Adipocyte (in vitro differentiated cells): Measurements from ENCODE around the gene DRD4.

Source experiments
- DNase-seq: peaks from one replicate; pipeline ENCODE4 v3.0.0-alpha.2; 2015; ENCODE audit warnings: low read depth
- H3K27me3 ChIP-seq: replicated peaks from 2 replicates; pipeline ENCODE4 v1.7.0; 2013; ENCODE audit warnings: mild to moderate bottlenecking, low read length, moderate library complexity; ENCODE audit not compliant: control insufficient read depth, insufficient read depth
- H3K36me3 ChIP-seq: 2 replicates; pipeline ENCODE4 v1.7.0; 2013; ENCODE audit warnings: low read length, mild to moderate bottlenecking, moderate library complexity; ENCODE audit not compliant: control insufficient read depth, insufficient read depth, severe bottlenecking
- H3K4me1 ChIP-seq: 2 replicates; pipeline ENCODE4 v1.7.0; 2013; ENCODE audit warnings: mild to moderate bottlenecking, low read length, moderate library complexity; ENCODE audit not compliant: control insufficient read depth, insufficient read depth
- H3K4me3 ChIP-seq: 2 replicates; pipeline ENCODE4 v1.7.0; 2013; ENCODE audit warnings: mild to moderate bottlenecking, low read length, moderate library complexity
- H3K9ac ChIP-seq: 2 replicates; pipeline ENCODE4 v1.7.0; 2013; ENCODE audit warnings: mild to moderate bottlenecking, low read length, moderate library complexity
- H3K9me3 ChIP-seq: 2 replicates; pipeline ENCODE4 v1.7.0; 2013; ENCODE audit warnings: mild to moderate bottlenecking, low read length, moderate library complexity; ENCODE audit not compliant: control insufficient read depth

DRD4 gene

DNA sequence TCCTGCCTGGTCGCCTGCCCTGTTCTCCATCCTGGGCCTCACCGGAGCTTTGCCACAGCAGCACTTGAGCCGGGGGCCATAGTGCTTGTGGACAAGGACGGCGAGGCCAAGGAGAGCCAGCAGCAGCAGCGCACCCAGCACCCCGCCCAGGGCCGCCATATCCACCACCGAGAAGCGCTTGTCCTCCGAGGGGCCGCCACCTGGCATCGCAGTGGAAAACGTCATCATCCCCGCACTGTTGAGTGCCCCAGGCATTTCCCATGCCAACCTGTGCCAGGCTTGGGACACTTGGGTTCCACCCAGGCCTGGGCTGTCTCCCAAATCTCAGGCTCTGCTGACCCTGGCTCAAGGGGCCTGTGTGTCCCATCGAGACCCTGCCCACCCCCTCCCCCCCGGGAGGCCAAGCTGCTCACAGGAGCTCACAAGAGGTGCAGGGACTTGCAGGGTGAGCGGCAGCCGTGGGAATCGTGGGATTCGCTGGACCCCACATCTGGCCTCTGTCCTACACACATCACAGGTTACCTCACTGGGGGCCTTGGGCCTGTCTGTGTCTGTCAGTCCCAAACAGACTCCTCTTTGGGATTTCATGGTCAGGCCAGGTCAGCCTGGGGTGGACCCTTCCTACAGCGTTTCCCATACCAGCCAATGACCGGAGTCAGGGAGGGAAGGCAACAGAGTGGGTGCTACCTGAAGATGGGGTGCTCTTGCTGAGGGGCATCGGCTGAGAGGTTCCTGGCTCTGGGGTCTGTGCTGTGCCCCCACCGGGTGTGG, 19.0 kb upstream of the DRD4 start:
- Histone ChIP-seq H3K4me1 (peaks cover 11% of the 10 kb centered on the region), H3K4me3 (no peak overlapping the region), H3K27me3 (no peaks in the 10 kb centered on the region), H3K36me3 (peaks cover 7% of the 10 kb centered on the region), H3K9me3 (no peaks in the 10 kb centered on the region), H3K9ac (no peak overlapping the region)
- no peak for DNase-seq

DNA sequence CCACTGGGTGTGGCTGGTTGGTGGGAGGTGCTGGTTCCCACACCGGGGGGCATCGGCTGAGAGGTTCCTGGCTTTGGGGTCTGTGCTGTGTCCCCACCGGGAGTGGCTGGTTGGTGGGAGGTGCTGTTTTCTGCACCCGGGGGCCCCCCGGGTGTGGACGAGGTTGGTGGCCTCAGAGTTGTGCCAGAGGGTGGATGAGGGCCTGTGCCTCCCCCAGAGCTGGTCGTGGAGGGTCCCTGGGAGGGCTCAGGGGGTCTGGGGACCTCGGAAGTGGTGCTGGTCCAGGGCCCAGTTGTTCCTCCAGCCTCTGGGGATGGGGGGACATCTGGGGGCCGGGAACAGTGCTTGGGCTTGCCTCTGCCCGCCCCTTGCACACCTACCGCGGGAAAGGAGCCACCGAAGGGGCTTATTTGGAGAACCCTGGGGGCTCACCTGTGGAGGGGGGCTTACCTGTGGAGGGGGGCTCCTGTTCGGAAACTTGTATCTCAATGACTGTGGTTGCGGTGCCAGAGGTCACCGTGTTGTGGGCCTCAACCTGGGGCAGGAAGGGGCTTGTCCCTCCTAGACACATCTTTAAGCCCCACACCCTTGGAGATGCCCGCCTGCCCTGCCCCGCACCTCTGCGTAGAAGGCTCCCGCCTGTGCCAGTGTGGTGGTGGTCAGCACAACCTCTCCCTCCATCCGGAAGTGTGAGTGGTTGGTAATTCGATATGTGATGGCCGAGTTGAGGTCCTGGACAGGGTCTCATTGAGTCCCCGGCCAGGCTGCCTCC, 18.0 kb upstream of the DRD4 start:
- no peaks in the 10 kb centered on the region for H3K9me3 ChIP-seq
- no peak overlapping the region for H3K4me3 ChIP-seq
- peaks cover 11% of the 10 kb centered on the region for H3K4me1 ChIP-seq
- no peak overlapping the region for H3K9ac ChIP-seq
- H3K27me3 ChIP-seq, result no peaks in the 10 kb centered on the region
- no peak for DNase-seq
- H3K36me3 ChIP-seq, result peaks cover 5% of the 10 kb centered on the region

DNA sequence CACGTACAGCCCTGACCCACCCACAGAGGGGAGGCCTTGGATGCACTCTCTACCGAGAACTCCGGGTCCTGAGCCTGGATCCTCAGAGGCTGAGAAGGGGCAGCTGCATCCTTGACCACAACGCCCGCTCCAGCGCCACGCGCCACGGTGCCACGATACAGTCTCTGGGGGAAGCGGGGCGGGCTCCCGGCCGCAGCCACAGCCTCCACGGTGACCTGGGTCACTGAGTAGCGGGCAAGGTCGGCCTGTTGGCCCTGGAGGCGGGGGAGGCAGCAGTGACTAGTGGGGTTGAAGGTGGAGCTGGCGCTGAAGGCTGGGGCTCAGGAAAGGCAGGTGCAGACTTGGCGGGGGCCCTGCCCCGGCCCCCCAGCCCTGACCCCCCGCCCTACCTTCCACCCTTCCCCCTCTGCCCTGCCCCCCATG, 17.4 kb upstream of the DRD4 start:
- no peaks in the 10 kb centered on the region for H3K9me3 ChIP-seq
- H3K9ac ChIP-seq, result no peak overlapping the region
- no peak for DNase-seq
- H3K4me1 ChIP-seq, result peaks cover 6% of the 10 kb centered on the region
- H3K4me3 ChIP-seq, result no peak overlapping the region
- H3K27me3 ChIP-seq, result no peaks in the 10 kb centered on the region
- H3K36me3 ChIP-seq, result peaks cover 5% of the 10 kb centered on the region

DNA sequence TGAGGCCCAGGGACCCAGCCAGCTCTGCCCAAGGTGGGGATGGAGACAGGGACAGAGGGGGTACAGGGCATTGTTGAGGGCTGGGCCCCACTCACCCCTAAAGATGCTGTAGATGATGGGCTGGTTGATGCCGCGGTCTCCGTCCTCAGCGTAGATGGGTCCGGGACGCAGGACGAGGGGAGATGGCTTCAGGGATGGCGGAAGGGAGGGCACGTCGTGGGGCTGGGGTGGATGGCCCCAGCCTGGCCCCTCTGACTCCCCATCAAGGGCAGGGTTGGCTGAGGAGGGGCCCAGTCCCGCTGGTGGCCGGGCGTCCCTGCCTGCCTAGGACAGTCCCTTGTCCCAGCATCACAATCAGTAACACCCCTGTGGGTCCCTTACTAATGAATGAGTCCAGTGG, 16.9 kb upstream of the DRD4 start:
- Histone ChIP-seq H3K9me3 (no peaks in the 10 kb centered on the region), H3K4me3 (no peak overlapping the region), H3K27me3 (no peaks in the 10 kb centered on the region), H3K4me1 (peaks cover 2% of the 10 kb centered on the region), H3K36me3 (peaks cover 5% of the 10 kb centered on the region), H3K9ac (no peak overlapping the region)
- no peak for DNase-seq

DNA sequence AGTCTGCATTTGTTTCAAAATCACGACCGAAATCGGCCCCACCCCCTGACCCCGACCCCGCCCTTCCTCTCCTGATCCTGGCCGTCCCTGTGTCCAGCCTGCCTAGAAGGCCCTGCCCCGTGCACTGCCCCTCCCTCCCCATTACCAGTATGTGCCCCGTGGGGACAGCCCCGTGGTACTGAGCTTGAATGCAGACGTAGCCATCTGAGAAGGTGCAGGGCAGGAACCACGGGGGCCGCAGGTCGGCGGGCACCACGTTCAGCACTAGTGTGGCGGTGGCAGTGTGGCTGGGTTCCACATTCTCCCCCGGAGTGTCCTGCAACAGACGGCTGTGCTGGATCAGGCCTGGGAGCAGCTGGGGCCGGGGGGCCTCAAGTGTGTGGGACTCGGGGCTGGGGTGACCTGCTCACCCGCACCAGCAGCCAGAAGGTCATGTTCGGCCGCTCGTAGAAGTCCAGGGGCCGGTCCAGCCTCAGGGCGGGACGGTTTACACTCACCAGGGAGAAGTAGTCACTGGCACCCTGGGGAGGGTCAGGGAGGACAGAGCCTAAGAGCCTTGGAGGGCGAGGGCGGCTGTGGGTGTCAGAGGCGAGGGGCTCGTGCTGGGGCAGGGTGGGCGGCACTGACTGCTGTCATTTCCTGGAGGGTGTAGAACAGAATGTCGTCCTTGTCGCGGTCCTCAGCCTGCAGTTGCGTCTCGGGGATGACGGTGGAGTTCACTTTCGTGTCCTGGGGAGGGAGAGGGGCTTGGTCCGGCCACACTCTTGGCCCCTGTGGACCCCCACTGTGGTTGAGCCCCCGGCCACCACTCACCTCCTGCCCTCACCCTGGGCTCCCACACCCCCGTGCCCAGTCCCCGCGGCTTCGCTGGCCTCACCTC, 15.9 kb upstream of the DRD4 start:
- no peaks in the 10 kb centered on the region for H3K4me1 ChIP-seq
- peaks cover 5% of the 10 kb centered on the region for H3K27me3 ChIP-seq
- H3K9me3 ChIP-seq, result no peaks in the 10 kb centered on the region
- DNase-seq, result no peak
- peaks cover 5% of the 10 kb centered on the region for H3K36me3 ChIP-seq
- H3K9ac ChIP-seq, result no peak overlapping the region
- H3K4me3 ChIP-seq, result no peak overlapping the region

DNA sequence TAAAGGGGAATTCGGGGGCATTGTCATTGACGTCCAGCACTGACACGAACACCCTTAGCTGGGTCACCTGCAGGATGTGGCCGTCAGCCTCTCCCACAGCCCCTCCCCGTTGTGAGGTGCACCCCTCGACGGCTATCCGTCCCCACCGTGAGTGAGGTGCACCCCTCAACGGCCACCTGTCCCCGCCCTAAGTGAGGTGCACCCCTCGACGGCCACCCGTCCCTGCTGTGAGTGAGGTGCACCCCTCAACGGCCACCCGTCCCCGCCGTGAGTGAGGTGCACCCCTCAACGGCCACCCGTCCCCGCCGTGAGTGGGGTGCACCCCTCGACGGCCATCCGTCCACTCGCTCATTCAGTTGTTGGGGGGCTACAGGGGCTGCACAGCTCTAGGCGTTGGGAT, 15.2 kb upstream of the DRD4 start:
- no peaks in the 10 kb centered on the region for H3K9me3 ChIP-seq
- H3K27me3 ChIP-seq, result peaks cover 5% of the 10 kb centered on the region
- H3K4me1 ChIP-seq, result no peaks in the 10 kb centered on the region
- no peak for DNase-seq
- no peak overlapping the region for H3K9ac ChIP-seq
- no peak overlapping the region for H3K4me3 ChIP-seq
- peaks cover 5% of the 10 kb centered on the region for H3K36me3 ChIP-seq

DNA sequence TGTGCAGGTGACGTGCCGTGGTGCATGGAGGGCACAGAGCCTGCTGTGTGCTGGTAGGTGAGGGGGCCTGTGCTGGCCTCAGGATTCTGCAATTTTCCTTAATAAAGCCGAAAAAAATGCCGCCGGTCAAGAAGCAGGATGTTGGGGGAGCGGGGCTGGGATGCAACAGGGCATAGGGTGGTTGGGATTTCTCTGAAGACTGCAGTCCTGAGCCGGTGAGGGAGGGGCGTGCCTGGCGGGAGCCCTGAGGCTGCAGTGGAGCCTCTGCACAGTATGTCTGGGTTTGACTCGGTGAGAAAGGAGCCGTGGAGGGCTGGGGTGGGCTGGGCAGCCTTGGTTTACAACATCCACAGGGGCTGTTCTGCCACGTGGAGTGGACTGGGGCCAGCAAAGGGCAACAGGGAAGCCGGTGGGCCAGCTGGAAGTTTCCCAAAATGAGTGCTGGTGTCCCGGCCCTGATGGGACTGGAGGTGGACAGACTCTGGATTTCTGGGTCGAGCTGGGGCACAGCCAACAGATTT, 13.7 kb upstream of the DRD4 start:
- no peaks in the 10 kb centered on the region for H3K9me3 ChIP-seq

DNA sequence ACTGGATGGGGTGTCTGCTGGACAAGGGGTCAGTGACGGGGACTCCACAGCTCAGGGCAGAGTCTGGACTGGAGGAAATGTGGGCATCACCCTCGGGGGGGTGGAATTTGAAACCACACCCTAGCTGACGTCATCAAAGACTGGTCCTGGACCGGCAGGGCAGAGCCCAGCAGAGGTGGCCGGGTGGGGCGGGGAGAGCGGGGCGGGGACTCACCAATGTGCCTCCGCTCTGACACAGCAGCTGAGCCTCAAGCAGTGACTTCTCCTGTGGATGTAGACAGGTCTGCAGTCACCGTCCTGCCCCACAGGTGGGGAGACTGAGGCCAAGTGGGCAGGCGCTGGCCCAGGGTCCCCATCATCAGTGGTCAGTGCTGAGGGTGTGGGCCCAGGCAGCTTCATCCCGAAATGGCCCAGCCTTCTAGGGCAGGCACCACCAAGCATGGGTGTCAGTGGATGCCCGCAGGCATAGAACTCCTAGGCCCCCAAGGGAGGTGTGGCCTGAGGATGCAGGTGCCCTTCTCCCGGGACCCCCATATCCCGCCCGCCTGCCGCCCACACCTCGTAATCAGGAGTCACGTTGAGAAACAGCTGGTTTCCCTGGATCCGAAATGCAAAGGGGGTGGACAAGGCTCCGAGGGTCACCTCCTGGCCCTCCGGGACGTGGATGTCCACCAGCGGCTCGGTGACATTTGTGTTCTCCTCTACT, 12.9 kb upstream of the DRD4 start:
- Histone ChIP-seq H3K9ac (no peak overlapping the region), H3K27me3 (peaks cover 5% of the 10 kb centered on the region), H3K4me1 (no peaks in the 10 kb centered on the region), H3K36me3 (no peaks in the 10 kb centered on the region), H3K4me3 (no peak overlapping the region), H3K9me3 (no peaks in the 10 kb centered on the region)
- no peak for DNase-seq

More for the DNA sequence above, 13.7 kb upstream of the DRD4 start:
- Histone ChIP-seq H3K27me3 (peaks cover 5% of the 10 kb centered on the region), H3K36me3 (peaks cover 2% of the 10 kb centered on the region), H3K9ac (no peak overlapping the region), H3K4me3 (no peak overlapping the region), H3K4me1 (no peaks in the 10 kb centered on the region)
- no peak for DNase-seq

DNA sequence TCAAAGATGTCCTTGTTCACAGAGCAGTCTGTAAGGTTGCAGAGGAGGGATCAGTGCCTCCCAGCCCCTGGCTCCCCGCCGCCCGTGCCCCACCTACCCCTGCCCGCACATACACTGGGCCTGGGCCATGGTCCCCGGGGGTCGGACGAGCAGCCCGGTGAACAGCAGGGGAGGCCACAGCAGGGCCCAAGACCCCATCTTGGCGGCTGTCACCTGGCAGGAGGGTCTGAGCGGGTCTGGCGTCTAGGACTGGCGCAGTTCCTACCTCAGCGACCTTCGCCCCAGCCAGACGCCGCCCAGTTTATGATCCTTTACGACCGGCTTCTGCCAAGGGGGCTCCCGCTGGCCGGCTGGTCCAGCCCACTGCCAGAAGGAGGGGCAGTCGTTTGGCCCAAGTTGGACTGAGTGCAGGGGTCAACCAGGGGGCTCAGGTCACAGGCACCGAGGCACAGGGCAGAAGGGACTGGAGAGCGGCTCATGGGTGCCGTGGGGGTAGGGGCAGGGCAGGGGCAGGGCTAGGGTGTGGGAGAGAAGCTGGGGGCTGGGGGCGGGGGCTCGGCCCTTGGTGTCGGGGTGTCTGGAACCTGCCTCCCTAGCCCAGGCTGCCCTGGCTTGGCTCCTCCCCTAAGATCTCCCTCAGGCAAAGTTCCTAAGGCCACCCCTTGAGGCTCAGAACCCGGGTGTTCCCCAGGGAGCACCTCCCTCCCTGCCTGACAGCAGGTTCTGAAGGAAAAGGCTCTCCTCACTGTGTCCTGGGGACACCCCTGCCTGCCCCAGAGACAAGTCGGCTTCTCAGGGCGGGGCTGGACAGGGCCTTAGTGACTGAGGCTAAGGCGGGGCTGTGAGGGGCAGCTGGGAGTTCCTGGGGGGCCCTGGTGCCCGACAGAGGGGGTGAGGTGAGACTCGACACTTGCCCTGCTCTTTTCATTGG, 12.1 kb upstream of the DRD4 start, which contains the start of gene CDHR5:
CDHR5 (minus strand) TSS at position 251 of the 931 bp plus-strand sequence; CDS start at position 198, 53 bp downstream.
- no peaks in the 10 kb centered on the region for H3K4me1 ChIP-seq
- H3K9me3 ChIP-seq, result no peaks in the 10 kb centered on the region
- peaks cover 5% of the 10 kb centered on the region for H3K27me3 ChIP-seq
- H3K4me3 ChIP-seq, result no peak within 1 kb of the TSS
- no peak within 1 kb of the TSS for H3K9ac ChIP-seq
- DNase-seq, result no peak
- no peaks in the 10 kb centered on the region for H3K36me3 ChIP-seq
